IPS-NIHi11 (cell line): ENCODE results near the gene OR8B12.
"Not testable (repeated sequence)": the region's sequence is repeated elsewhere in the genome, so short reads cannot be mapped to it uniquely, and the experiment has no call there.

Source experiments
- DNase-seq: peaks from one replicate; pipeline ENCODE4 v3.0.0; 2012; ENCODE audit warnings: mixed read lengths, low spot score

The OR8B12 gene

GRCh38 chr11:124520550-124520854 is 23.0 kb downstream of the OR8B12 start:
- no peak for DNase-seq

- no peak for DNase-seq
Measured at GRCh38 chr11:124519850-124520549, 23.5 kb downstream of the OR8B12 start.

- no peak for DNase-seq
Measured at GRCh38 chr11:124518989-124519451, 24.4 kb downstream of the OR8B12 start.

GRCh38 chr11:124517314-124517713 is 26.1 kb downstream of the OR8B12 start:
- no peak for DNase-seq

GRCh38 chr11:124514675-124515074 is 28.8 kb downstream of the OR8B12 start:
- DNase-seq = not testable (repeated sequence)

- DNase-seq = no peak
Measured at GRCh38 chr11:124514131-124514530, 29.3 kb downstream of the OR8B12 start.

GRCh38 chr11:124511745-124512144 is 31.7 kb downstream of the OR8B12 start:
- DNase-seq = no peak

- no peak for DNase-seq
Measured at GRCh38 chr11:124510279-124510678, 33.2 kb downstream of the OR8B12 start.

- no peak for DNase-seq
Measured at GRCh38 chr11:124499711-124500110, 43.7 kb downstream of the OR8B12 start.

GRCh38 chr11:124493016-124493655 is 50.3 kb downstream of the OR8B12 start:
- no peak for DNase-seq
